NB4 (cell line): ENCODE measurements around the gene UQCC3.

Experiments
- CTCF ChIP-seq: IDR thresholded peaks from one replicate; pipeline ENCODE4 v1.5.1; 2012; ENCODE audit warnings: low read depth, low read length
- MAX ChIP-seq: IDR thresholded peaks from 2 replicates; pipeline ENCODE4 v1.6.1; 2011; ENCODE audit warnings: low read depth, low read length
- MYC ChIP-seq: IDR thresholded peaks from 2 replicates; pipeline ENCODE4 v1.6.1; 2011; ENCODE audit warnings: low read depth, low read length
- POLR2A ChIP-seq: IDR thresholded peaks from 2 replicates; pipeline ENCODE4 v1.6.1; 2011; ENCODE audit warnings: mild to moderate bottlenecking; ENCODE audit not compliant: insufficient read length; ENCODE audit errors: extremely low read depth

- TF ChIP-seq CTCF, result no peak
- TF ChIP-seq MAX, result no peak
- no peak for TF ChIP-seq POLR2A
- TF ChIP-seq MYC, result no peak
Measured at GRCh38 chr11:62627713-62628112, 43.8 kb upstream of the UQCC3 start.
